ENCODE data around the gene SRSF12.
"Not testable (repeated sequence)": the region's sequence is repeated elsewhere in the genome, so short reads cannot be mapped to it uniquely, and the experiment has no call there.

Gene SRSF12

DNA sequence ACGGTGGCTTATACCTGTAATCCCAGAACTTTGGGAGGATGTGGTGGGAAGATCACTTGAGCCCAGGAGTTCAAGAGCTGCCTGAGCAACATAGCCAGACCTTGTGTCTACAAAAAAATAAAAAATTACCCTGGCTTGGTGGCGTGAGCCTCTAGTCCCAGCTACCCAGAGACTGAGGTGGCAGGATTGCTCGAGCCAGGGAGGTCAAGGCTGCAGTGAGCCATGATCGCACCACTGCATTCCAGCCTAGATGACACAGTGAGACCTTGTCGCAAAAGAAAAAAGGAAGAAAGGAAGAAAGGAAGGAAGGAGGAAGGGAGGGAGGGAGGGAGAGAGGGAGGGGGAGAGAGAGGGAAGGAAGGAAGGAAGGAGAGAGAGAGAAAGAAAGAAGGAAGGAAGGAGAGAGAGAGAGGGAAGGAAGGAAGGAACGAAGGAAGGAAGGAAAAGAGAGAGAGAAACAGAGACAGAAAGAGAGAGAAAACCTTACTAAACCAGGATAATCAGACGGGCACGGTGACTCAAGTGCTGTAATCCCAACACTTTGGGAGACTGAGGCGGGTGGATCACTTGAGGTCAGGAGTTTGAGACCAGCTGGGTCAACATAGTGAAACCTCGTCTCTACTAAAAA is 48.2 kb downstream of the SRSF12 start:
- DNase-seq: no peak

DNA sequence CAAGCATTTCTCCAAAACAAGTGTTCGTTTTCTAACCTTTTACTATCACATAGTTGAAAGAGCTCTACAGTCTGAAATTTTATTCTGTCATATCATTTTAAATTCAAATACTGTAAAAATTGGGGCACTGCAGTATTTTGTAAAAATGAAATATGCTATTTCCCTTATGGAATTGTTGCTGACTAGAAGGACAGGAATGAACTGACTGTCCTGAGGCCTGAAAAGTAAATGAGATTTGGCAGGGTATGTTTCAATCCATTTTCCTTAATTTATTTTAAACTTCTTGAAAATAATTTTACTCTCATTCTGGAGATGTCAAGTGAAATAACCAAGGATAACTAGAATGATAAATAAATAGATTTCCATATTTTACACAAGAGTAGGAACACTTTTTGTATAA is 49.2 kb downstream of the SRSF12 start:
- no peak for DNase-seq

DNA sequence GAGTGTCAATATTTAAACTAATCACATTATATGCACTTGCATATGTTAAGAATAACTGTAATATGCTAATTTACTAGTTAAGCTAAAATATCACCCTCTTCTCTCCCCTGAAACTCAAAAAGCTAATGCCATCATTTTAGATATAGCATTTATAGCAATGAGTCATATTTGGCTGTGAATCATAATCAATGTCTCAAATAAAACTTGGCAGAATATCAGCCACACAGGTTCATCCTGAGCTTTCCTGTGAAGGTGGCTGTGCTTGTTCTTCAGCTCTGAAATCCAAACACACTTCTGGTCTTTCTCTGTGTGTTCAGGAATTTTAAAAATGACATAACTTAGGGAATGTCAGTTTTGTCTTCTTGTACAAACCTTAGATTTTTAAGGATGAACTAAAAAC is 50.1 kb downstream of the SRSF12 start:
- no peak for DNase-seq

DNA sequence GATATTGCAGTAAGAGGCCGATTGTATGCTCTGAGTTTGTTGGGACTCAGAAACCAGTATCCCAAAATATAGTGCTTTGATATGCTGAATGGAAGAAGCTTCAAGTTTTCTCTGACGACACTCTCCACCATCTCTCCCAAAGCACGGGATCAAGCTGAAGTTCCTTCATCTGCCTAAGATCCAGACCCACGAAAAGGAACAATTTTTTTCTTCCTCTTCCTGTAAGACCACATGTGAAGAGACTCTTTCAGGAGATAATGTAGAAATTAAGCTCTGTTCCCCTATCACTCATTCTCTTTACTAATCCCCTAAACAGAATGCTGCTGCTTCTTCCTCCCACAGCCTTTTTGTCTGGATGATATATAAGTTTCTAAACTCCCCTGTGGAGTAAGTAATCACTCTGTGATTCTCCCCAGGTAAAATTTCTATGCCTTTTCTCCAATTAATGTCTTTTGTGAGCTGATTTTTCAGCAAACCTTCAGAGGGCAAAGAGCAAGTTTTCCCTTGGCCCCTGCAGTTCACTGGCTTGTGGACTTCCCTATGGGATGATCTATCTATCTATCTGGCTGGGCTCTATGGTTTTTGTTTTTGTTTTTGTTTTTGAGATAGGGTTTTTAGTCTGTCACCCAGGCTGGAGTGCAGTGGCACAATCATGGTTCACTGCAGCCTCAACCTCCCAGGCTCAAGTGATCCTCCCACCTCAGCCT is 50.8 kb downstream of the SRSF12 start:
- no peak for DNase-seq

DNA sequence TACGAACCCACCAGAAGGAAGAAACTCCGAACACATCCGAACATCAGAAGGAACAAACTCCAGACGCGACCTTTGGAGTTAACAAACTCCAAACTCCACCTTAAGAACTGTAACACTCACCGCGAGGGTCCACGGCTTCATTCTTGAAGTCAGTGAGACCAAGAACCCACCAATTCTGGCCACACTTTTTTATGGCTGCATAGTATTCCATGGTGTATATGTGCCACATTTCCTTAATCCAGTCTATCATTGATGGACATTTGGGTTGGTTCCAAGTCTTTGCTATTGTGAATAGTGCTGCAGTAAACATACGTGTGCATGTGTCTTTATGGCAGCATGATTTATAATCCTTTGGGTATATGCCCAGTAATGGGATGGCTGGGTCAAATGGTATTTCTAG is 51.8 kb downstream of the SRSF12 start:
- not testable (repeated sequence) for DNase-seq

DNA sequence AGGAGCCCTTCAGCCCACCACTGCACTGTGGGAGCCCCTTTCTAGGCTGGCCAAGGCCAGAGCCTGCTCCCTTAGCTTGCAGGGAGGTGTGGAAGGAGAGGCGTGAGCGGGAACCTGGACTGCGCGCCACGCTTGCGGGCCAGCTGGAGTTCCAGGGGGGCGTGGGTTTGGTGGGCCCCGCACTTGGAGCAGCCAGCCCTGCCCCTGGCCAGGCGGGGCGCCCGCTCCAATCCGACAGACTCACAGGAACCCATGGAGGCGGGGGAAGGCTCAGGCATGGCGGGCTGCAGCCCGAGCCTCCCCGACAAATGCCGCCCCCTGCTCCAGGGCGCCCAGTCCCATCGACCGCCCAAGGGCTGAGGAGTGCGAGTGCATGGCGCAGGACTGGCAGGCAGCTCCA is 52.9 kb downstream of the SRSF12 start:
- not testable (repeated sequence) for DNase-seq

DNA sequence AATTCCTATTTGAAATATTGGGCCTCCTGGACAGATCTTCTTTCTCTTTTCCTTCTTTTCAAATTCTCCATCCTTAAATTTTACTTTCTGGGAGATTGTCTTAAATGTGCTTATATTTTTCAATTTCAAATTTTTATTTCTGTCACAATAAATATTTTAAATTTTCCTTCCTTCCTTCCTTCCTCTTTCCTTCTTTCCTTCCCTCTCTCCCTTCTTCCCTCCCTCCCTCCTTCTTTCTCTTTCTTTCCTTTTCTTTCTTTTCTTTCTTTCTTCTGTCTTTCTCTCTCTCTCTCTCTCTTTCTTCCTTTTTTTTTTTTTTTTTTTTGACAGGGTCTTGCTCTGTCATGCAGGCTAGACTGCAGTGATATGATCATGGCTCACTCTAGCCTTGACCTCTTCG is 54.0 kb downstream of the SRSF12 start:
- DNase-seq: no peak

DNA sequence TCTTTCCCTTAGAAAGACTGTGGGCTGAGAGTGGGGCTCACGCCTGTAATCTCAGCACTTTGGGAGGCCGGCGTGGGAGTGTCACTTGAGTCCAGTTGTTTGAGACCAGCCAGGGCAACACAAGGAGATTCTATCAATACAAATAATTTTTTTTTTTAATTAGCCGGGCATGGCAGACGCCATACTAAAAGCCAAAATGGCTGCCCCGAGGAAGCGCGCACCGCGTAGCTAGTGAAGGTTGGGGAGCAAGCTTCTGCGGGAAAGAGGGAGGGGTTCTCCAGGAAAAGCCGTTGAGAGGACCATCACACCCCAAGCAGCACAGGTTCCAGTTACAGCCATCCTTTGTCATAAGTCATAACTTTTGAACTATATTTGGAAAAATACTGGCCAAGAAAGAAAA is 58.6 kb downstream of the SRSF12 start:
- no peak for DNase-seq

DNA sequence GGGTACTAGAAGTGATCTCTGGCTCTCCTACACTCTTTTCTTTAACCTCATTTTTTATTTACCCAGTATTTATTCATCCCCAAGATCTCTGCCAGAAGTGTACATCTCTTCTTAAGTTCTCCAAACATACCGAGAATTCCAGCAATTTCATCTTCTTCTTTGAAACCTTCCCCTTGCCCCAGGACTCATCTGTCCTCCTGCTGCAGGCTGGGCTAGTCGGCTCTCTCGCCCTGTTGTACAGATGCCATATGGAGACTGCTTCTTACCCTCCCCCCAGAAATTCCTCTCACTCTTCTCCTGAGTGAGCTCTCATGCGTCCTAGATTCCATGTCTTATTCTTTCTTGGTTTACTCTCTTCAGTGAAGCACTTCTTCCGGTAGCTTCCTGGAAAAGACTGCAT is 59.2 kb downstream of the SRSF12 start:
- no peak for DNase-seq

DNA sequence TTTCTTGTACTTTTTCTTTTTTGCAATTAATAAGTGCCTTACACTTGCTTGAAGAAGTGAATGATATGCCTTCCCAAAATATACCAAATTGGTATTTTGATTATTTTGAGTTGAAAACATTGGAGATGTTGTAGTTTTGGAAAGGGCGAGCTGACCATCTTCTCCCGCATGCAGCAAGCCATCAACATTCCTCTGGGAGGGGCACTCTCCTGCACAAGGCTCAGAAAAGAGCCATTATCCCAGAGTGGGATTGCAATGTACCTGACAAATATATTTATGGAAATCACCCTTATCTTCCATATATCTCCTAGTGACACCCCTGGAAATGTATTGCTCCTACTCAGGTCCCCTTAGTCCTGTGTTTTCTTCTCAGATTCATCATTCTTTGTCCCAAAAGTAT is 60.1 kb downstream of the SRSF12 start:
- no peak for DNase-seq

DNA sequence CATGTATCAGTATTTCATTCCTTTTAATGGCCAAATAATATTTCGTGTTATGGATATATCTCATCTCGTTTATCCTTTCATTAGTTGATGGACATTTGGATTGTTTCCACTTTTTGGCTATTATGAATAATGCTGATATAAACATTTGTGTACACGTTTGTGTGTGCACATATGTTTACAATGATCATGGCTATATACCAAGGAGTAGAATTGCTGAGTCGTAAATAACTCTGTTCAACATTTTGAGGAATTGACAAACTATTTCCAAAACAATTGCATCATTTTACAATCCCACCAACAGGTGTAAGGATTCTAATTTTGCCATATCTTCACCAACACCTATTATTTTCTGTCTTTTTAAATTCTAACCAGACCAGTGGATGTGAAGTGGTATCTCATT is 63.7 kb downstream of the SRSF12 start:
- DNase-seq: no peak

DNA sequence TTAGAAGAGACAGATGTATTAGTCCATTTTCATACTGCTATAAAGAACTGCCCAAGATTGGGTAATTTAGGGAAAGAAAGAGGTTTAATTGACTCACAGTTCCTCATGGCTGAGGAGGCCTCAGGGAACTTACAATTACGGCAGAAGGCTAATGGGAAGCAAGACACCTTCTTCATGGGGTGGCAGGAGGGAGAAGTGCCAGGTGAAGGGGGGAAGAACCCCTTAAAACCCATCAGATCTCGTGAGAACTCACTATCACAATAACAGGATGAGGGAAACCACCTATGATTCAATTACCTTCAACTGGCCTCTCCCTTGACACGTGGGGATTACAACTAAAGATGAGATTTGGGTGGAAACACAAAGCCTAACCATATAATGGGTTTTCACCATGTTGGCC is 66.2 kb downstream of the SRSF12 start:
- DNase-seq: no peak

DNA sequence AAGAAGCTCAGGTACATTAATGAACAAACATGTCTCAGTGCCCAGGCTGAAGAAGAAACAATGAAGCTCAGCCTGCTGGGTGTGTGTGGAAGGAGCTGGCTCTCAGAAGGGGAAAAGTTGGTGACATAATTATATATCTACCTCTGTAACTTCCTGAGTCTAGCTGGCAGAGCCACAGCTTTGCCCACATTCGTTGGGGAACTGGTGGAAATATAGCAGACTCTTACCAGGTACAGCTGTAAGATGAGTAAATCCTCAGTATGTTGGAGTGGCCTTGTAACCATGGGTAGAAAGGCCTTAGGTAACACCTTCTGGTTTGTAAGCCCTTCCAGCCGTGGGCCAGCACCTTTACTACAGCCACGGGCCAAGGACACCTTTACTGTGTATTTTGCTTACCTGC is 67.2 kb downstream of the SRSF12 start:
- DNase-seq: no peak

DNA sequence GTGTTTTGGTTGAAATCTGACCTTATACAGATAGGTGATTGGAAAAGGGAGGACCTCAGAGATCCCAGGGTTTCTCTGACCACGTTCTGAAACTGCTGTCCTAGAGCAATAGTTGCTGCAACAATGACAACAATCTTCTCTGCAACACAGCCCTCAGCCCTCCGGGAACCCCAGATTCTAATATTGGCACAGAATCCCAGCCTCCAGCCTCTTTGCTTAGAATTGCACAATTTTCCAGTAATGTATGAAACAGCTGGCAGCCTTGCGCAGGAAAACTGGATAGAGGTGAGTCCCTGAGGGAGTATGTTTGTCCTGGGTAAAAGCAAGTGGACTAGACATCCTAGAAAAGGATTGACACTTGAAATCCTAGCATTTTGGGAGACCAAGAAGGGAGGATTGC is 67.7 kb downstream of the SRSF12 start:
- no peak for DNase-seq

DNA sequence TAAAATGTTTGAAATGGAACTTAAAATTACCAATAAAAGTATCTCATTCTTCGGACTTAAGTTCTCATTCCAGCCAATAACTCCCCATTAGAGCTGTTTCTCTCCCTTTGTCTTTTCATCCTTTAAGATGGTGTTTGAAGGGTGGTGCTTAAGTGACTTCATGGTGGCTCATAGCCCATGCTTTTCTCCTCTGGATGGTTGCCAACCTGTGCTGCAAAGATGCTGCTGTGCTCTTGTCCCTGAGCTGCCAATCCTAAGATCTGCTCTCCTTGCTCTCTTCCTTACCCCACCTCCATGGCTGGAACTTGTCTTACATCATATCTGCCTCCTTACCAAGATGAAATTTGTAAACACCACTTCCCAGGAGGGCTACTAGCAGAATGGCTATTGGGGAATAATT is 68.9 kb downstream of the SRSF12 start:
- no peak for DNase-seq

DNA sequence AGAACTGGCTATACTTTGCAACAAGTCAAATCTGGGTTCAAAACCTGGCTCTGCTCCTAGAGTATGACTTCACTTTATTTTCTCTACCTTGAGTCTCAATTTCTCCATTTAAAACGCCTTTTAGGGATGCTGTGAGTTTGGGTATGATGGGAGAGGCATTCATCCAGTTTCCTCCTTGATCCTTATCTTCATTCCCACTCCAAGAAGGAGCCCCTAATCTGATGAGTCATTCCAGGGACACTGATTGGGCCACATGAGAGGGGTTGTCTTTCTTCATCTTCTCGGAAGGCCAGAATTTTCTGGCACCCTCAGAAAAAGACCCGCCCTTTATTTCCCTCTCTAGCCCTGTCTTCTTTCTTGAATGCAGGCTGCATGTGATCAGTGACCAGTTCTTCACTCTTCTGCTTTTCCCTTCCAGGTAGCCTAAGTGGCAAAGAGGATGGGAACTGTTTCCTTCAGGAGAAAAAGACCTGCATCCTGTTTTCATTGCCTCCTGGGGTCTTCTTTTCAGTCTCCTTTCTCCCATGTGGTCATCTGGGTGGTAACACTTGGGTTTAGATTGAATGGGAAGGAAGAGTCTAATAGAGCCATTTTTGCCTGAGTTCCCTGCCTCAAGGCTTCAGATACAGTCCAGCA is 69.5 kb downstream of the SRSF12 start:
- no peak for DNase-seq

DNA sequence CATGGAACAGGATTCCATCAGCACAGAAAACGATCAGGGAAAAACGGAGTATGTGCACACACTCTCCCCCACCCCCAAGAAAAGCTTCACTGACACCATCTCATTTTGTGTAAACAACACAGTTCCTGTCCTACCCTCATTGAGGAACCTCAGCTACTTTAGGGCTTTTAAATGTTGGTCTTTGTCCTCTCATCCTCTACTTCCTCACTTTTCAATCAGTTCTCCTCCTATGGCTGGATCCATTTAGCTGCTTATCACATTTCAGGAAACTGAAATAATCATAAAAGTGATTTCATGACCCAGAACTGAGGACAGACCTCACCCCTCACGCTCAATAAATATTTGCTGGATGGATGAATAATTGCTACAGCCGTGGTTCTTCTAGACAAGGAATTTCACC is 70.4 kb downstream of the SRSF12 start:
- DNase-seq: no peak

All from NCI-H748 treated with DMSO at 0.1 percent for 48 hours (cell line).